ENCODE data around the gene IFNG.

IFNG gene

DNA sequence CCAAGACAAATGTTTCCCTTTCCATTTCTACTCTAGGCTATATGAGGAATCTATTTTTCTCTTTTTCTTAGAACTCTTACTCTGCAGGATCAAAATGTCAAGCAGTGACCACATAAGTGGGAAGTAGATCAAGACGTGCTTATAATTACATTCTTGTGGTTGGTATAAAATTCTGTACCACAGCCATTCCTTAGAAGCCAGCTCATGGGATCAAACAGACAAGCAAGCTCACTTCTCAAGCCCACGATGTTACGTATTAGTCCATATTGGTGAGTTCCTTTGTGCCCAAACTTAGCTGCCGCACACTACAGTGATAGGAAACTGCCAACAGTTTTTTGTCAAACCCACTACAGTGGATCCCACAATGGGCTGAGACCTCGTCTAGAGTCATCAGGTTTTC, 53.4 kb downstream of the IFNG start:
- TF ChIP-seq, protein P1, sequence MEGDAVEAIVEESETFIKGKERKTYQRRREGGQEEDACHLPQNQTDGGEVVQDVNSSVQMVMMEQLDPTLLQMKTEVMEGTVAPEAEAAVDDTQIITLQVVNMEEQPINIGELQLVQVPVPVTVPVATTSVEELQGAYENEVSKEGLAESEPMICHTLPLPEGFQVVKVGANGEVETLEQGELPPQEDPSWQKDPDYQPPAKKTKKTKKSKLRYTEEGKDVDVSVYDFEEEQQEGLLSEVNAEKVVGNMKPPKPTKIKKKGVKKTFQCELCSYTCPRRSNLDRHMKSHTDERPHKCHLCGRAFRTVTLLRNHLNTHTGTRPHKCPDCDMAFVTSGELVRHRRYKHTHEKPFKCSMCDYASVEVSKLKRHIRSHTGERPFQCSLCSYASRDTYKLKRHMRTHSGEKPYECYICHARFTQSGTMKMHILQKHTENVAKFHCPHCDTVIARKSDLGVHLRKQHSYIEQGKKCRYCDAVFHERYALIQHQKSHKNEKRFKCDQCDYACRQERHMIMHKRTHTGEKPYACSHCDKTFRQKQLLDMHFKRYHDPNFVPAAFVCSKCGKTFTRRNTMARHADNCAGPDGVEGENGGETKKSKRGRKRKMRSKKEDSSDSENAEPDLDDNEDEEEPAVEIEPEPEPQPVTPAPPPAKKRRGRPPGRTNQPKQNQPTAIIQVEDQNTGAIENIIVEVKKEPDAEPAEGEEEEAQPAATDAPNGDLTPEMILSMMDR (IDR thresholded peaks at IDR 0.05; ENCODE audit: control extremely low read depth, extremely low read depth, low read depth, missing control alignments), result no peak
- POLR2A ChIA-PET, result no interaction called here
- CTCF ChIA-PET, result interaction anchor here (1.0 kb wide), 1 partner anchor 52 kb away, joined by 3 read pairs; no protein-coding TSS in a partner anchor
- no peak for DNase-seq (ENCODE audit: extremely low spot score)
